ENCODE data around the gene KLHL6.
"Not testable (repeated sequence)": the region's sequence is repeated elsewhere in the genome, so short reads cannot be mapped to it uniquely, and the experiment has no call there.

The KLHL6 gene

GRCh38 chr3:183532620-183533411, 22.7 kb downstream of the KLHL6 start:
- Histone ChIP-seq H3K9me3 (ENCODE audit: control insufficient read depth in 2 of 2, low read length in 2 of 2) (no peaks in the 10 kb centered on the region), H3K36me3 (ENCODE audit: control insufficient read depth in 2 of 2, insufficient read depth in 2 of 2, low read length in 2 of 2) (no peaks in the 10 kb centered on the region), H3K27me3 (ENCODE audit: control insufficient read depth in 1 of 2, insufficient read depth in 2 of 2, low read length in 2 of 2) (no peaks in the 10 kb centered on the region), H3K4me1 (ENCODE audit: control insufficient read depth, insufficient read depth, low read length) (no peaks in the 10 kb centered on the region), H3K4me3 (ENCODE audit: low read length in 2 of 2) (no peak overlapping the region), H3K9ac (ENCODE audit: low read length in 2 of 2) (no peak overlapping the region), H3K27ac (ENCODE audit: low read length) (no peak overlapping the region)

GRCh38 chr3:183529717-183530116, 25.8 kb downstream of the KLHL6 start:
- no peaks in the 10 kb centered on the region for H3K36me3 ChIP-seq (ENCODE audit: control insufficient read depth in 2 of 2, insufficient read depth in 2 of 2, low read length in 2 of 2)
- no peak overlapping the region for H3K4me3 ChIP-seq (ENCODE audit: low read length in 2 of 2)
- no peak overlapping the region for H3K27ac ChIP-seq (ENCODE audit: low read length)
- no peaks in the 10 kb centered on the region for H3K9me3 ChIP-seq (ENCODE audit: control insufficient read depth in 2 of 2, low read length in 2 of 2)
- no peaks in the 10 kb centered on the region for H3K27me3 ChIP-seq (ENCODE audit: control insufficient read depth in 1 of 2, insufficient read depth in 2 of 2, low read length in 2 of 2)
- no peak overlapping the region for H3K9ac ChIP-seq (ENCODE audit: low read length in 2 of 2)
- no peaks in the 10 kb centered on the region for H3K4me1 ChIP-seq (ENCODE audit: control insufficient read depth, insufficient read depth, low read length)

GRCh38 chr3:183529185-183529584, 26.3 kb downstream of the KLHL6 start:
- H3K4me3 ChIP-seq (ENCODE audit: low read length in 2 of 2) = no peak overlapping the region
- no peak overlapping the region for H3K9ac ChIP-seq (ENCODE audit: low read length in 2 of 2)
- H3K9me3 ChIP-seq (ENCODE audit: control insufficient read depth in 2 of 2, low read length in 2 of 2) = no peaks in the 10 kb centered on the region
- H3K27ac ChIP-seq (ENCODE audit: low read length) = no peak overlapping the region
- no peaks in the 10 kb centered on the region for H3K4me1 ChIP-seq (ENCODE audit: control insufficient read depth, insufficient read depth, low read length)
- no peaks in the 10 kb centered on the region for H3K27me3 ChIP-seq (ENCODE audit: control insufficient read depth in 1 of 2, insufficient read depth in 2 of 2, low read length in 2 of 2)
- no peaks in the 10 kb centered on the region for H3K36me3 ChIP-seq (ENCODE audit: control insufficient read depth in 2 of 2, insufficient read depth in 2 of 2, low read length in 2 of 2)

GRCh38 chr3:183528758-183529157, 26.7 kb downstream of the KLHL6 start:
- not testable (repeated sequence) for H3K36me3 ChIP-seq (ENCODE audit: control insufficient read depth in 2 of 2, insufficient read depth in 2 of 2, low read length in 2 of 2); H3K27me3 ChIP-seq (ENCODE audit: control insufficient read depth in 1 of 2, insufficient read depth in 2 of 2, low read length in 2 of 2); H3K4me3 ChIP-seq (ENCODE audit: low read length in 2 of 2); H3K9ac ChIP-seq (ENCODE audit: low read length in 2 of 2); H3K9me3 ChIP-seq (ENCODE audit: control insufficient read depth in 2 of 2, low read length in 2 of 2); H3K27ac ChIP-seq (ENCODE audit: low read length); H3K4me1 ChIP-seq (ENCODE audit: control insufficient read depth, insufficient read depth, low read length)

GRCh38 chr3:183527428-183528379, 27.8 kb downstream of the KLHL6 start:
- Histone ChIP-seq H3K9me3 (ENCODE audit: control insufficient read depth in 2 of 2, low read length in 2 of 2) (no peaks in the 10 kb centered on the region), H3K9ac (ENCODE audit: low read length in 2 of 2) (no peak overlapping the region), H3K36me3 (ENCODE audit: control insufficient read depth in 2 of 2, insufficient read depth in 2 of 2, low read length in 2 of 2) (no peaks in the 10 kb centered on the region), H3K4me3 (ENCODE audit: low read length in 2 of 2) (no peak overlapping the region), H3K27me3 (ENCODE audit: control insufficient read depth in 1 of 2, insufficient read depth in 2 of 2, low read length in 2 of 2) (no peaks in the 10 kb centered on the region), H3K4me1 (ENCODE audit: control insufficient read depth, insufficient read depth, low read length) (no peaks in the 10 kb centered on the region), H3K27ac (ENCODE audit: low read length) (no peak overlapping the region)

GRCh38 chr3:183526838-183527427, 28.6 kb downstream of the KLHL6 start:
- Histone ChIP-seq H3K9ac (ENCODE audit: low read length in 2 of 2) (no peak overlapping the region), H3K27ac (ENCODE audit: low read length) (no peak overlapping the region), H3K36me3 (ENCODE audit: control insufficient read depth in 2 of 2, insufficient read depth in 2 of 2, low read length in 2 of 2) (no peaks in the 10 kb centered on the region), H3K4me1 (ENCODE audit: control insufficient read depth, insufficient read depth, low read length) (no peaks in the 10 kb centered on the region), H3K4me3 (ENCODE audit: low read length in 2 of 2) (no peak overlapping the region), H3K9me3 (ENCODE audit: control insufficient read depth in 2 of 2, low read length in 2 of 2) (no peaks in the 10 kb centered on the region), H3K27me3 (ENCODE audit: control insufficient read depth in 1 of 2, insufficient read depth in 2 of 2, low read length in 2 of 2) (no peaks in the 10 kb centered on the region)

GRCh38 chr3:183524476-183524875, 31.0 kb downstream of the KLHL6 start:
- no peak overlapping the region for H3K27ac ChIP-seq (ENCODE audit: low read length)
- H3K4me3 ChIP-seq (ENCODE audit: low read length in 2 of 2) = no peak overlapping the region
- H3K4me1 ChIP-seq (ENCODE audit: control insufficient read depth, insufficient read depth, low read length) = no peaks in the 10 kb centered on the region
- no peak overlapping the region for H3K9ac ChIP-seq (ENCODE audit: low read length in 2 of 2)
- H3K27me3 ChIP-seq (ENCODE audit: control insufficient read depth in 1 of 2, insufficient read depth in 2 of 2, low read length in 2 of 2) = no peaks in the 10 kb centered on the region
- H3K9me3 ChIP-seq (ENCODE audit: control insufficient read depth in 2 of 2, low read length in 2 of 2) = no peaks in the 10 kb centered on the region
- H3K36me3 ChIP-seq (ENCODE audit: control insufficient read depth in 2 of 2, insufficient read depth in 2 of 2, low read length in 2 of 2) = no peaks in the 10 kb centered on the region

GRCh38 chr3:183520741-183521556, 34.6 kb downstream of the KLHL6 start:
- H3K27ac ChIP-seq (ENCODE audit: low read length); H3K4me1 ChIP-seq (ENCODE audit: control insufficient read depth, insufficient read depth, low read length); H3K4me3 ChIP-seq (ENCODE audit: low read length in 2 of 2); H3K9me3 ChIP-seq (ENCODE audit: control insufficient read depth in 2 of 2, low read length in 2 of 2); H3K36me3 ChIP-seq (ENCODE audit: control insufficient read depth in 2 of 2, insufficient read depth in 2 of 2, low read length in 2 of 2); H3K27me3 ChIP-seq (ENCODE audit: control insufficient read depth in 1 of 2, insufficient read depth in 2 of 2, low read length in 2 of 2); H3K9ac ChIP-seq (ENCODE audit: low read length in 2 of 2): not testable (repeated sequence)

- H3K9me3 ChIP-seq (ENCODE audit: control insufficient read depth in 2 of 2, low read length in 2 of 2); H3K4me1 ChIP-seq (ENCODE audit: control insufficient read depth, insufficient read depth, low read length); H3K27me3 ChIP-seq (ENCODE audit: control insufficient read depth in 1 of 2, insufficient read depth in 2 of 2, low read length in 2 of 2); H3K27ac ChIP-seq (ENCODE audit: low read length); H3K36me3 ChIP-seq (ENCODE audit: control insufficient read depth in 2 of 2, insufficient read depth in 2 of 2, low read length in 2 of 2); H3K9ac ChIP-seq (ENCODE audit: low read length in 2 of 2); H3K4me3 ChIP-seq (ENCODE audit: low read length in 2 of 2): not testable (repeated sequence)
Measured at GRCh38 chr3:183520295-183520694, 35.2 kb downstream of the KLHL6 start.

- H3K9me3 ChIP-seq (ENCODE audit: control insufficient read depth in 2 of 2, low read length in 2 of 2) = no peaks in the 10 kb centered on the region
- H3K4me3 ChIP-seq (ENCODE audit: low read length in 2 of 2) = no peak overlapping the region
- H3K27ac ChIP-seq (ENCODE audit: low read length) = no peak overlapping the region
- no peak overlapping the region for H3K9ac ChIP-seq (ENCODE audit: low read length in 2 of 2)
- H3K36me3 ChIP-seq (ENCODE audit: control insufficient read depth in 2 of 2, insufficient read depth in 2 of 2, low read length in 2 of 2) = no peaks in the 10 kb centered on the region
- peaks cover 0 to 9% of the 10 kb centered on the region in 2 donors for H3K27me3 ChIP-seq (ENCODE audit: control insufficient read depth in 1 of 2, insufficient read depth in 2 of 2, low read length in 2 of 2)
- no peaks in the 10 kb centered on the region for H3K4me1 ChIP-seq (ENCODE audit: control insufficient read depth, insufficient read depth, low read length)
Measured at GRCh38 chr3:183519891-183520290, 35.6 kb downstream of the KLHL6 start.
